Measurements from ENCODE around the gene PASK.
A peak's percentile ranks its signal among the peaks of the same experiment; 100 is the strongest.
"Not testable (repeated sequence)": the region's sequence is repeated elsewhere in the genome, so short reads cannot be mapped to it uniquely, and the experiment has no call there.

Gene PASK

GRCh38 chr2:241148891-241149674 lies at the start of gene PASK:
Gene PASK, minus strand, starts transcription at chr2:241149472. Its CDS starts 6,440 bp downstream, at chr2:241143032.
- DNase-seq: peak; percentile 95

DNA sequence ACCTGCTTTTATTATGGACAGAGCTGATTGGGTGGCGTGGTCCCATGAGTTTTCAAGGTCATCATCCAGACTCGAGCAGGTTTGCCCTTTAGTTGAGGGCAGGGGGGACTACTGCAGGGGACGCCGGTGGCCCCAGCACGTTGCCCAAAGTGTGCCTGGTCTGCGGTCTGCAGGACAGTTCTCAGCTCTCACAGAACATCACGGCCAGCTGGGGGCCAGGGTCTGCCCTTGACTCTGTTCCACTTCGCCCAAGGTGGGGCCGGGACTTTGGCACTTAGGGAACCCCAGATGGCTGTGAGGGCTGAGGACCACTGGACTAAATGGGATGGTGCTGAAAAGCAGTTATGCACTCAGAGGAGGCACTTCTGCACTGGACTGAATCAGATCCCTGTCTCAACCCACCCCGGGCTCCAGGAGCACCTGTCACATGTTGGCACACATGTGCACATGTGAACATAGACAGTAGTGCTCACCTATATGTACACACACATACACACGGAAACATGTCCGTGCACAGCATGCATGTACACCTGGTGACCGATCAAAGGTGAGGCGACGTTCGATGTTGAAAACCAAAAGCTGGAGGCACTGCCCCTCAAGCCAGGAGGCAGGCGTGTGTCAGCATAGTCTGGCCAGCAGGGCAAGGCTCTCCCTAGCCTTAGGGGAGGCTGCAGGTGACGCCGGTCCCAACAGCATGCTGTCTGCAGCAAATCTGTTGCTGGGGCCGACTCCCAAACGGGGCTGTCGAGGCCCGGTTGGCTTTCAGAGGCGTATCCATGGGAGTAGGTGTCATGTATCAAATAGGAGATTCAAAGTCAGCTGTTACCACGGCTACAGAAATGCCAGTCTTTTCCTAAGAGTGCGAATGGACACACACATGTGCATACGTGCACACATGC lies 49.4 kb upstream of the PASK start:
- DNase-seq: no peak

DNA sequence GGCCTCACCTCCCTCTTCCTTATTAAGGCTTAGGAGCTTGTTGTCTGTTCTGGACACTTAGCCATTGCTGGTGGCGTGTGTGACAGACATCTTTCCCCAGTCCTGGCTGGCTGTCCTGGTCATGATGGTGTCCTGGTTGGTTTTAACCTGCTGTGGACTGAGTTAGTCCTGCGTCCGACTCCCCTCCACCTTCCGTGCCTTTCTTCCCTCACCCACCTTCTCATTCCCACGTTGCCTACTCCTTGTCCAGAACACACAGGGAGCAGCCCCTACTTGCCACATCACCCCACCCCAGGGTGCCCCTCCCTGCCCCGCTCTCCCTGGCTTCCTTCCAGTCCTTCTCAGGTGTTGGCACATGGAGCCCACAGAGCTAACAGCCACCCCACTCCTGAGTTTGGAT lies 48.7 kb upstream of the PASK start:
- no peak for DNase-seq

DNA sequence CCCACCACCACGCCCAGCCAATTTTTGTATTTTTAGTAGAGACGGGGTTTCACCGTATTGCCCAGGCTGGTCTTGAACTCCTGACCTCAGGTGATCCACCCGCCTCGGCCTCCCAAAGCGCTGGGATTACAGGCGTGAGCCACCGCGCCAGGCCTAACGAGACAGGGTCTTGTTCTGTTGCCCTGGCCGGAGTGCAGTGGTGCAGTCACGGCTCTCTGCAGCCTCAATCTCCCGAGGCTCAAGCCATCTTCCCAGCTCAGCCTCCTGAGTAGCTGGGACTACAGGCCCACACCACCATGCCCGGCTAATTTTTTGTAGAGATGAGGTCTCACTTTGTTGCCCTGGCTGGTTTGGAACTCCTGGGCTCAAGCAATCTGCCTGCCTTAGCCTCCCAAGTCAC lies 48.0 kb upstream of the PASK start:
- DNase-seq: not testable (repeated sequence)

GRCh38 chr2:241195506-241196130 lies 46.3 kb upstream of the PASK start:
- DNase-seq: no peak

DNA sequence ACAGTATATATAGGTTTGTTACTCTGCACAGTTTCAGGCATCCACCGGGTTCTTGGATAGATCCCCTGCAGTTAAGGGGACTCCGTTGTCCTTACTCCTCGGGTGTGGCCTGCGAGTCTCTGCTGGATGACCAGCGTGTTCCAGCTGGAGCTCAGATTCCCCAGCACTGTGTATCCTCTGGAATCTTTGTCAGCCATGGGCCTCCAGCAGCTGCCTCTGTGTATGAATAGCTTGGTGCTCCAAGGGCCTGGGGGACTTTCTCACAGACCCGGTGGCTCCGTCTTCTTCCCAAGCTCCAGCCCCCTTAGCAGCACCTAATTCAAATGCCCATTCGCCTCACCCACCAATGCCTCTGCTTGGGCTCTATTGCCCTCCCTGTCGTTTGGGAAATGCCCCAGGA lies 45.5 kb upstream of the PASK start:
- DNase-seq: no peak

GRCh38 chr2:241193271-241193670 lies 44.0 kb upstream of the PASK start:
- no peak for DNase-seq

- no peak for DNase-seq
These were observed 41.8 kb upstream of the PASK start for GRCh38 chr2:241191081-241191480.

DNA sequence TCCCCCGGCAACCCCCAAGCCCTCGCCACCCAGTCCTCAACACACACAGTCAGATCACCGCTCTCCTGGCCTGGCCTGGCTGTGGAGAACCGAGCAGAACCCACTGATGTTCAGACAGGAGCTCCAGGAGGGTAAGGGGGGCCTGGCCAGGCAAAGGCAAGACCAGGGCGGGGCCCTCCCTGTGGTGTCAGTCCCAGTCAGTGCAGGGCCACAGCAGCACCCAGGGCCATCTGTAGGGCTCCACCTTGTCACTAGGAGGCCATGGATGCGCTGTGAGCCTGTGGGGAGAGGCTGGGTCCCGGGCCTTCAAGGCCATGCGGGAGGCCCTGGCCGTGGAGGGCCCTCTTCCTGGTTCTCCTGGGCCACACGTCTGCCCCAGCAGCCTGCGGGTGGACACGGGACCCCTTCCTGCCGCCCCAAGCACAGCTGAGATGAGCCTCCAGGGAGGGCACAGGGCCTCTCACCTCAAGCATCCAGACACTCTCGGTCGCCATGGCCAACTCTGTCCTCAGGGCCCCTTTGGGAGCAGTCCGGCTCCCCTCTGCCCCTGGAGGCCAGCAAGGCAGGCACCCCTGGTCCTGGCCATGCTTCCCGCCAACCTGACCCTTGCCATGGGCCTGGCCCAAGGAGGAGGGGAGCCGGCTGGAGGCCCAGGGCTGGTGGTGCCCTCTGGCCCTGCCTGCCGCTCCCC lies 41.2 kb upstream of the PASK start:
- no peak for DNase-seq

DNA sequence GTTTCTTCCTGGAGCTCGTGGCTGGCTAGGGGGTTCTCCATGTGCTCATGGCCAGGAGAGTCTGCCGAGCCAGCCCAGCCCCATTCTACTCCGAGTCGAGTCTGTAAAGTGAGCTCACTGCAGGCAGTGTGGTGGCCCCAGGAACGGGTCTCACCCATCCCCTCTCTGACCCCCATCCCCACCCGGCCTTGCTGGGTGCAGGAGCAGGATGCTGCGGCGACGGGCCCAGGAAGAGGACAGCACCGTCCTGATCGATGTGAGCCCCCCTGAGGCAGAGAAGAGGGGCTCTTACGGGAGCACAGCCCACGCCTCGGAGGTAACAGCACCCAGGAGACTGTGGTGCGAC lies 40.6 kb upstream of the PASK start:
- DNase-seq: no peak

DNA sequence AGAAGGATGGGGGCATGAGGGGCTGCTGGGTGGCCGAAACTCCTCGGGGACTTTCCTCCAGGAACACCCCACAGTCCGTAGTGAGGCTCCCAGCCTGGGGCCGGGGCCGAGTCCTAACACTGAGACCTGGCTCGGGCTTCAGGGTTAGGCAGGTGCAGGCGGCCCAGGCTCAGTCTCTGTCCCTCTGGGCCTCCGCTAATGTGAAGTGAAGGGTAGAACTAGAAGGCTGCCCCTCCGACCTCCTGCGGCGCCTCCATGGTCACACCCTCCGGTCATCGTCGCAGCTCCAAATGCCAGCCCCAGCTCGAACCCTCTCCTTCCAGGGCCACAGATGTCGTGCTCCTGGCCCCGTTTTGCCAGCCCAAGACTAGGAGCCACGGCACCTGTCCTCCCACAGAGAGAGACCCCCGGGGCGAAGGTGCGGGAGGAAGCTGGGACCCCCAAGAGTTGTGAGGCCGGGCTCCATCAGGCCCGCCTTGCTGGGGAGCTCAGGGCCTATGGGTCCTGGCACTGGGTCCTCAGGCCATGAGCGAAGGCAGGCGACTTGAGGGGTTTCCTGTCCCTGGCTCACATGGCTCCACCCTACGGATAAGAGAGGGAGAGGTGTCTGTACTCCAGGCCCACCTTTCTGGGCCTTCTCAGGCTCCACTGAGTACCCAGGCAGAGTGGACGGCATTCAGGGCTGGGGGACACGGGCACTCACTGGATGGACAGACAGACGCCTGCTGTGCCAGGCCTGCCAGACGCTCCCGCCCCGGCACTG lies 40.0 kb upstream of the PASK start:
- DNase-seq: no peak

DNA sequence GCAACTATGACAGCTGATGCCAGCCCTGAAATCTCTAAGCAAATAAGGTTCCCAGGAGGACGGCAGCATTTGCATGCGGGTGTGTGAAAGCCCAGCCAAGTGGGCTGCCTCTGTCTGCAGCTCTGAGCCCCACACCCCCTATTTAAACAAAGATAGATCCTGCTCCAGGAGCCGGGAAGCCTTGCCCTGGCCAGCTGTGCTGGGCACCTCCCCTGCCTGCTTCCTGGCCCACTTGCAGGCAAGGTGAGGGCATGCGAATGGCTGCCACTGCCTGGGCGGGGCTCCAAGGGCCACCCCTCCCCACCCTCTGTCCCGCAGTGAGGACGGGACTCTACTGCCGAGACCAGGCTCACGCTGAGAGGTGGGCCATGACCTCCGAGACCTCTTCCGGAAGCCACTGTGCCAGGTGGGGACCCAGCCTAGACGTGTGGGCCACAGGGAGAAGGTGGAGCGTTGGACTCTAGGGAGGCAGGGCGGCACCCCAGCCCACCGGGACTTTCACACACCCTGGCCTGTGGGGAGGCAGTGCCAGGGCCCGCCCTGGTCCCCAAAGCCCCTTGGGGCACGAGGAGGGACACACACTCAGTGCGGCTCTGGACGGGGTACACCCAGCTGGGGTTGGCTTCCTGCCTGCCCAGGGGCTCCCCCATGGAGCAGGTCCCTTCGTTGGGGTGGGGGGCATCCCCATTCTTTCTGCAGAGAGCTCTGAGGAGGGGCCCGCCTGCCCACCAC lies 39.3 kb upstream of the PASK start, which contains the start of gene ANO7:
ANO7 (plus strand) TSS at position 317 of the 732 bp plus-strand sequence. CDS start 1,387 bp downstream, outside the sequence.
- DNase-seq: no peak

- DNase-seq: no peak
These were observed 38.6 kb upstream of the PASK start for GRCh38 chr2:241187918-241188234.

- no peak for DNase-seq
These were observed 38.0 kb upstream of the PASK start for GRCh38 chr2:241187101-241187917.

- DNase-seq: no peak
These were observed 36.7 kb upstream of the PASK start for GRCh38 chr2:241185961-241186360.

GRCh38 chr2:241184901-241185300 lies 35.6 kb upstream of the PASK start:
- DNase-seq: no peak

DNA sequence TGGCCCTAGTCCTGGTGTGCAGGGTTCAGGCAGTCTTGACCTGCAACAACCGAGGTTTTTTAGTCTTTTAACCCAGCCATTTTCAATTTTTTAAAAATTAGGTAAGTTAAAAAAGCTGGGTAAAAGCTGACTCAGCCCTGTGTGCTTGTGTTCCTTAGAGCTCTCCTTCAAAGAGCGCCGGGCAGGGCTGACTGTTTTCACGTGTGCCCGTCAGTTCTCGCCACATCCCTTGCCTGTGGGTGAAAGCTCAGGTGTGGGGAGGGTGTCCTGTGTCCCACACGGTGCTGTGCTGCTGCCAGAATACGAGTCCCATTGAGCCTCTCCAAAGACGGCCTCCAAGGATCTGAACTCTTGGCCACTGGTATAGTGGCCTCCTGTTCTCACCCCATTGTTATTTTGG lies 33.9 kb upstream of the PASK start:
- no peak for DNase-seq

DNA sequence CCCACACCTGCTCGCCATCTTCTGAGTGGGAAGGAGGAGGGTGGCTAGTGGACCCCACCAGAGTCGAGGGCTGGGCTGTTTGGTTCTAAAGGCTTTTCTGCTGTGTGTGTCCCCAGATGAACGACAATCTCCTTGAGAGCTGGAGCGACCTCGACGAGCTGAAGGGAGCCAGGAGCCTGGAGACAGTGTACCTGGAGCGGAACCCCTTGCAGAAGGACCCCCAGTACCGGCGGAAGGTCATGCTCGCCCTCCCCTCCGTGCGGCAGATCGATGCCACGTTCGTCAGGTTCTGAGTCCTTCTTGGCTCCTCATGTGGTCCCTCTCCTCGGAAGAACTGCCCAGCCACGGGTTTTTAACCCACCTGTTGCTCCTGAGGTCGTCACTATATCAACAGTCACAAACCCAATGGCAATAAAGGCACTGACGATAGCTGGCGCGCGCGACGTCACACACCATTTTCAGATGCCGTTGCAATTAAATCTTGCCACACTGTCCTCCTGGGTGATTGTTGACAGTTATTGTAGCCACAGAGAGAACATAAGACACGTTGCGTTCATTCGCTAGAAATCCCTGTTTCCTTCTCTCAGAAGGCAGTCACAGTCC lies 33.4 kb upstream of the PASK start:
- no peak for DNase-seq

DNA sequence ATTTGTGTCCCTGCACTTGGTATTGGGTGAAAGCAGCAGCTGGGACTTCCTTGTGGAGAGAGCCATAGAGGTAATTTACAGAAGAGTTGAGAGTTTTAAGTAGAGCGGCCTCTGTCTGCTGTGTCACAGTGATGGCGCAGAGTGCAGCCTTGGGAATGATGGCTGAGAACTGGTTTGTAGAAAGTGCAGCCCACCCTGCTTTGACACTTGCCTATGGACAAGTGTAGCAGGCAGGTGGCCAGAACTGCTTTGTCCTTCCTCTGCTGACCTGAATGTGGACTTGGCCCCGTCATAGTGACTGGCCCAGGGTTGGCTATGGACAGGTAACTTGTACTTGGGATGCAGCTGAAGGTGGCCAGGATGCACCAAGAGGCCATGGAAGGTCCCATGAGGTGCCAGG lies 32.9 kb upstream of the PASK start:
- DNase-seq: no peak

- DNase-seq: no peak
These were observed 31.2 kb upstream of the PASK start for GRCh38 chr2:241180495-241180894.

Measured in EL (cell line).